ENCODE results near the gene XRCC1.

XRCC1 gene

GRCh38 chr19:43612374-43612773 is 37.0 kb upstream of the XRCC1 start:
- Histone ChIP-seq H3K27ac (no peak overlapping the region), H3K27me3 (replicated peaks) (no peaks in the 10 kb centered on the region), H3K36me3 (replicated peaks) (peaks cover 8% of the 10 kb centered on the region), H3K4me3 (ENCODE audit: low read depth, low read length) (no peak overlapping the region)
- no peak for DNase-seq
- in situ Hi-C loops (cut with HindIII; ENCODE audit: low pct_ligation_motif_present, low sequenced_read_pairs): no loop called here
- TF ChIP-seq CTCF (IDR thresholded peaks at IDR 0.05; ENCODE audit: low read depth, low read length, missing control alignments): peak; percentile 12

- Histone ChIP-seq H3K27ac (peak within 1 kb of the TSS; percentile 35), H3K27me3 (replicated peaks) (no peaks in the 10 kb centered on the region), H3K36me3 (replicated peaks) (peaks cover 10% of the 10 kb centered on the region), H3K4me3 (ENCODE audit: low read depth, low read length) (no peak within 1 kb of the TSS)
- in situ Hi-C loops (cut with HindIII; ENCODE audit: low pct_ligation_motif_present, low sequenced_read_pairs): no loop called here
- DNase-seq: no peak
- no peak for TF ChIP-seq CTCF (IDR thresholded peaks at IDR 0.05; ENCODE audit: low read depth, low read length, missing control alignments)
Measured at GRCh38 chr19:43611788-43612187, 36.5 kb upstream of the XRCC1 start, which contains the start of gene SRRM5. Gene SRRM5, plus strand, starts transcription at chr19:43612088. Its CDS starts 34 bp downstream, at chr19:43612122.

GRCh38 chr19:43610493-43610892 is 35.2 kb upstream of the XRCC1 start:
- in situ Hi-C loops (cut with HindIII; ENCODE audit: low pct_ligation_motif_present, low sequenced_read_pairs): no loop called here

GRCh38 chr19:43609872-43610271 is 34.5 kb upstream of the XRCC1 start:
- TF ChIP-seq CTCF (IDR thresholded peaks at IDR 0.05; ENCODE audit: low read depth, low read length, missing control alignments): no peak
- H3K27me3 ChIP-seq (replicated peaks): no peaks in the 10 kb centered on the region
- in situ Hi-C loops (cut with HindIII; ENCODE audit: low pct_ligation_motif_present, low sequenced_read_pairs): no loop called here
- peak overlapping the region; percentile 35 for H3K27ac ChIP-seq
- DNase-seq: no peak
- peaks cover 11% of the 10 kb centered on the region for H3K36me3 ChIP-seq (replicated peaks)
- no peak overlapping the region for H3K4me3 ChIP-seq (ENCODE audit: low read depth, low read length)

More at GRCh38 chr19:43610493-43610892, 35.2 kb upstream of the XRCC1 start:
- peak; percentile 57 for DNase-seq
- no peak for TF ChIP-seq CTCF (IDR thresholded peaks at IDR 0.05; ENCODE audit: low read depth, low read length, missing control alignments)
- Histone ChIP-seq H3K27ac (peak overlapping the region; percentile 35), H3K36me3 (replicated peaks) (peaks cover 11% of the 10 kb centered on the region), H3K27me3 (replicated peaks) (no peaks in the 10 kb centered on the region), H3K4me3 (ENCODE audit: low read depth, low read length) (no peak overlapping the region)

GRCh38 chr19:43607238-43608205 is 32.2 kb upstream of the XRCC1 start:
- peaks cover 11% of the 10 kb centered on the region for H3K36me3 ChIP-seq (replicated peaks)
- no peak overlapping the region for H3K4me3 ChIP-seq (ENCODE audit: low read depth, low read length)
- no peak for DNase-seq
- TF ChIP-seq CTCF (IDR thresholded peaks at IDR 0.05; ENCODE audit: low read depth, low read length, missing control alignments): no peak
- no peaks in the 10 kb centered on the region for H3K27me3 ChIP-seq (replicated peaks)
- in situ Hi-C loops (cut with HindIII; ENCODE audit: low pct_ligation_motif_present, low sequenced_read_pairs): no loop called here
- no peak overlapping the region for H3K27ac ChIP-seq
